Naive thymus-derived CD4-positive, alpha-beta T cell (primary cell): ENCODE results near the gene PPIL6. TPM values are rescaled to one million over a fixed set of nuclear protein-coding genes. Genes with fewer than 3 reads are reported as not detected.
A peak's percentile ranks its signal among the peaks of the same experiment; 100 is the strongest.

ENCODE experiments used
- ATAC-seq: fragments of 150-1000 bp; cut with Tn5 transposase; 2 replicates; pipeline ENCODE4 v1.10.0; 2021; ENCODE audit warnings: mild to moderate bottlenecking, moderate library complexity
- CTCF ChIA-PET: fragments of 350-600 bp; sonication (Branson Sonifier 250); formaldehyde crosslinking; loops from one replicate; lab custom pipeline; 2021; ENCODE audit warnings: antibody characterized with exemption; lab: Charles Lee
- POLR2A ChIA-PET: fragments of 350-600 bp; sonication (Branson Sonifier 250); formaldehyde crosslinking; loops from one replicate; lab custom pipeline; 2021; ENCODE audit warnings: antibody characterized with exemption, inconsistent platforms; lab: Charles Lee
- DNase-seq, 9 donors: peaks; one replicate each; pipeline versions ENCODE4 v3.0.0 to v3.0.0-alpha.2; 2020 to 2022; ENCODE audit warnings: mixed read lengths in 1 of 9
- H3K27ac ChIP-seq: one replicate; pipeline ENCODE4 v1.7.0; 2013; ENCODE audit warnings: mild to moderate bottlenecking, low read depth, low read length, moderate library complexity
- H3K27me3 ChIP-seq, 2 donors: one replicate each; pipeline ENCODE4 v1.7.0; 2013; ENCODE audit warnings: low read length in 2 of 2, mild to moderate bottlenecking in 2 of 2, moderate library complexity in 2 of 2; ENCODE audit not compliant: control insufficient read depth in 2 of 2, insufficient read depth in 2 of 2
- H3K36me3 ChIP-seq, 3 experiments: 1 replicate in 2 of 3; 2 replicates in 1 of 3; pipeline ENCODE4 v1.7.0; 2013; ENCODE audit warnings: low read length in 3 of 3, mild to moderate bottlenecking in 3 of 3, moderate library complexity in 1 of 3; ENCODE audit not compliant: insufficient read depth in 3 of 3, control insufficient read depth in 2 of 3
- H3K4me1 ChIP-seq, 2 donors: one replicate each; pipeline ENCODE4 v1.7.0; 2013; ENCODE audit warnings: low read length in 2 of 2, mild to moderate bottlenecking in 2 of 2, moderate library complexity in 1 of 2; ENCODE audit not compliant: control insufficient read depth in 2 of 2, insufficient read depth in 2 of 2
- H3K4me3 ChIP-seq: 2 replicates; pipeline ENCODE4 v1.7.0; 2013; ENCODE audit warnings: mild to moderate bottlenecking, low read length
- H3K9me3 ChIP-seq, 3 experiments: 1 replicate in 2 of 3; 2 replicates in 1 of 3; pipeline ENCODE4 v1.7.0; 2013; ENCODE audit warnings: low read length in 3 of 3; ENCODE audit not compliant: control insufficient read depth in 2 of 3
- H3K27ac Mint-ChIP-seq, 9 donors: one replicate each; pipeline ENCODE4 v1.8.0; 2020 to 2022; ENCODE audit warnings: mixed read lengths in 9 of 9, mild to moderate bottlenecking in 8 of 9, moderate library complexity in 5 of 9, inconsistent platforms in 2 of 9
- H3K27me3 Mint-ChIP-seq, 5 donors: one replicate each; pipeline ENCODE4 v1.8.0; 2021 to 2022; ENCODE audit warnings: mixed read lengths in 5 of 5, mild to moderate bottlenecking in 1 of 5
- H3K36me3 Mint-ChIP-seq, 5 donors: one replicate each; pipeline ENCODE4 v1.8.0; 2020 to 2022; ENCODE audit warnings: mixed read lengths in 5 of 5, mild to moderate bottlenecking in 3 of 5, inconsistent platforms in 1 of 5
- H3K4me1 Mint-ChIP-seq, 7 donors: one replicate each; pipeline ENCODE4 v1.8.0; 2020 to 2022; ENCODE audit warnings: mixed read lengths in 7 of 7, mild to moderate bottlenecking in 3 of 7, inconsistent platforms in 1 of 7
- H3K4me3 Mint-ChIP-seq, 10 donors: one replicate each; pipeline ENCODE4 v1.8.0; 2020 to 2022; ENCODE audit warnings: mild to moderate bottlenecking in 10 of 10, mixed read lengths in 10 of 10, moderate library complexity in 6 of 10, inconsistent platforms in 2 of 10
- H3K9me3 Mint-ChIP-seq, 11 donors: one replicate each; pipeline ENCODE4 v1.8.0; 2020 to 2022; ENCODE audit warnings: mixed read lengths in 11 of 11, mild to moderate bottlenecking in 4 of 11, inconsistent platforms in 1 of 11, moderate library complexity in 1 of 11
- intact Hi-C, 2 donors: fragments of 100-400 bp; cut with micrococcal nuclease; formaldehyde crosslinking; loops; one replicate each; pipeline ENCODE4 v1.15.1; 2023
- polyA plus RNA-seq, 2 donors: library from polyadenylated mRNA; unstranded; fragments of 300-500 nt; fragmentation: Illumina TruSeq; gene quantifications; one replicate each; pipeline ENCODE4 v1.2.3, GENCODE V29; 2021
- total RNA-seq, 6 experiments: library from RNA in 5 of 6; stranded (reverse) in 5 of 6; gene quantifications; 1 replicate in 5 of 6; 2 replicates in 1 of 6; pipeline ENCODE4 v1.2.3 and lab custom pipeline; 2021 to 2026

PPIL6 gene
- total and polyA plus RNA-seq, 7 experiments from 2014 or later, result 0.13 to 1.9 (median 0.51) TPM; not detected in 1

DNA sequence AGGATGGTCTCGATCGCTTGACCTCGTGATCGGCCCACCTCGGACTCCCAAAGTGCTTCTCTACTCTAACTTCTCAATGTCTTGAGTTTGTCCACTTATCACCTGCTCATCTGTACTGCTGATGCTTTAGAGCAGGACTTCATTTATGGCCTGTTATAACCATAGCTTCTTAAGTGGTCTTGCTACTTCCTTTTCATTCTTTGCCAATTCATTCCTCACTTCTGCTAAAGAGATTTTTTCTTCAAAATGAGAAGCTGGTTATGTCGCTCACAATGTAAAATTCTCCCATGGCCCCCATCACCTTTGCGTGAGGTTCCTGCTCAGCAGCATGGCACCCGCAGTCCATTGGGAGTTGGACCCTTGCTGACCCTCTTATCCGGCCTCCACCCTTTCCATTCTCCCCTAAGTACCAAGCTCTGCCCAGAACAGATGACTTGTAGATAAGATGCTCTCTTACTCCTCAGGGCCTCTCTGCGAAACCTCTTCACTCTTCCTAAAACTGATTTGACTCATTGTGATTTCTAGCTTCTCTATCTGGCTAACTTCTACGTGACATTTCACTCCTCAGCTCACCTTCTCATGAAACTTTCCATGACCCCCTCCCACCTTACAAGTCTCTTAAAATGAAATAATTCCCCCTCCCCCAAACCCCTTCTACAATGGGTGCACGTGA lies 44.2 kb downstream of the PPIL6 start:
- DNase-seq (no peak), ATAC-seq (no peak)
- Histone ChIP-seq H3K9me3 (no peaks in the 10 kb centered on the region), H3K27me3 (no peaks in the 10 kb centered on the region), H3K27ac (no peak overlapping the region), H3K36me3 (no peaks in the 10 kb centered on the region), H3K4me3 (no peak overlapping the region), H3K4me1 (no peaks in the 10 kb centered on the region)
- H3K4me3 Mint-ChIP-seq, result no peak overlapping the region
- peaks cover 0 to 2% (median 0%) of the 10 kb centered on the region in 5 donors for H3K27me3 Mint-ChIP-seq
- H3K27ac Mint-ChIP-seq, result no peak overlapping the region
- intact Hi-C loops, result no loop called here
- CTCF ChIA-PET, result interaction anchor here (1.2 kb wide), 1 partner anchor 208 kb away, joined by 3 read pairs; no protein-coding TSS in a partner anchor
- POLR2A ChIA-PET, result no interaction called here
- H3K36me3 Mint-ChIP-seq, result peaks cover 0 to 2% (median 0%) of the 10 kb centered on the region in 5 donors
- H3K4me1 Mint-ChIP-seq, result peaks cover 0 to 6% (median 4%) of the 10 kb centered on the region in 7 donors
- H3K9me3 Mint-ChIP-seq, result no peaks in the 10 kb centered on the region

DNA sequence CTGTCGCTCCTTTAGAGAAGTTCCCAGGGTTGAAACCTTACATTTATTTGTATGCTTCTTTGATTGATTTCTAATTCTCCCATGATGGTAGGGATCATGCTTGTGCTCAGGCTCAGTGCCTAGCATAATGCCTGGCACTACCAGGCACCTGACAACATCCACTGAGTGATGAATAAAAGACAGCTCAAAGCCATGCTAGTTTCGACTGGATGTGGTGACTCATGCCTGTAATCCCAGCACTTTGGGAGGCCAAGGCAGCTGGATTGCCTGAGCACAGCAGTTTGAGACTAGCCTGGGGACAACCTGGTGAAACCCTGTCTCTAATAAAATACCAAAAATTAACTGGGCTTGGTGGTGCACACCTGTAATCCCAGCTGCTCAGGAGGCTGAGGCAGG lies 46.5 kb downstream of the PPIL6 start:
- H3K4me3 Mint-ChIP-seq, result no peak overlapping the region
- H3K9me3 Mint-ChIP-seq, result no peaks in the 10 kb centered on the region
- no peak overlapping the region for H3K4me3 ChIP-seq
- no peak for ATAC-seq
- ChIA-PET POLR2A (interaction anchor here (0.6 to 1.1 kb wide), 2 partner anchors 12 to 86 kb away, joined by 3 read pairs; no protein-coding TSS in a partner anchor), CTCF (interaction anchor here (0.7 to 0.9 kb wide), 2 partner anchors 9 to 11 kb away, joined by 3 read pairs; no protein-coding TSS in a partner anchor)
- peak overlapping the region in 1 of 9 donors; percentile 14 for H3K27ac Mint-ChIP-seq
- DNase-seq, result no peak
- H3K36me3 ChIP-seq, result no peaks in the 10 kb centered on the region
- peaks cover 0 to 2% (median 0%) of the 10 kb centered on the region in 5 donors for H3K27me3 Mint-ChIP-seq
- H3K4me1 Mint-ChIP-seq, result peaks cover 4 to 14% (median 10%) of the 10 kb centered on the region in 7 donors
- no peaks in the 10 kb centered on the region for H3K9me3 ChIP-seq
- H3K4me1 ChIP-seq, result no peaks in the 10 kb centered on the region
- peaks cover 0 to 2% (median 0%) of the 10 kb centered on the region in 5 donors for H3K36me3 Mint-ChIP-seq
- intact Hi-C loops, result no loop called here
- H3K27ac ChIP-seq, result no peak overlapping the region
- H3K27me3 ChIP-seq, result no peaks in the 10 kb centered on the region

- Histone ChIP-seq H3K9me3 (no peaks in the 10 kb centered on the region), H3K27ac (no peak overlapping the region), H3K36me3 (no peaks in the 10 kb centered on the region), H3K4me3 (no peak overlapping the region), H3K4me1 (no peaks in the 10 kb centered on the region), H3K27me3 (no peaks in the 10 kb centered on the region)
- intact Hi-C loops, result no loop called here
- ATAC-seq (no peak), DNase-seq (no peak)
- peaks cover 4 to 14% (median 10%) of the 10 kb centered on the region in 7 donors for H3K4me1 Mint-ChIP-seq
- H3K27ac Mint-ChIP-seq, result peak overlapping the region in 1 of 9 donors; percentile 14
- H3K9me3 Mint-ChIP-seq, result no peaks in the 10 kb centered on the region
- peaks cover 0 to 2% (median 0%) of the 10 kb centered on the region in 5 donors for H3K36me3 Mint-ChIP-seq
- ChIA-PET CTCF (interaction anchor here (0.7 to 1.0 kb wide), 4 partner anchors 8 to 11 kb away, joined by 3 to 5 read pairs (median 4); partner anchors contain the start of gene CD164), POLR2A (interaction anchor here (0.6 to 0.7 kb wide), 2 partner anchors 47 to 86 kb away, joined by 3 read pairs; partner anchors contain the start of gene SMPD2)
- H3K27me3 Mint-ChIP-seq, result peaks cover 0 to 2% (median 0%) of the 10 kb centered on the region in 5 donors
- H3K4me3 Mint-ChIP-seq, result no peak overlapping the region
Observed at GRCh38 chr6:109393157-109393885, 47.1 kb downstream of the PPIL6 start.

DNA sequence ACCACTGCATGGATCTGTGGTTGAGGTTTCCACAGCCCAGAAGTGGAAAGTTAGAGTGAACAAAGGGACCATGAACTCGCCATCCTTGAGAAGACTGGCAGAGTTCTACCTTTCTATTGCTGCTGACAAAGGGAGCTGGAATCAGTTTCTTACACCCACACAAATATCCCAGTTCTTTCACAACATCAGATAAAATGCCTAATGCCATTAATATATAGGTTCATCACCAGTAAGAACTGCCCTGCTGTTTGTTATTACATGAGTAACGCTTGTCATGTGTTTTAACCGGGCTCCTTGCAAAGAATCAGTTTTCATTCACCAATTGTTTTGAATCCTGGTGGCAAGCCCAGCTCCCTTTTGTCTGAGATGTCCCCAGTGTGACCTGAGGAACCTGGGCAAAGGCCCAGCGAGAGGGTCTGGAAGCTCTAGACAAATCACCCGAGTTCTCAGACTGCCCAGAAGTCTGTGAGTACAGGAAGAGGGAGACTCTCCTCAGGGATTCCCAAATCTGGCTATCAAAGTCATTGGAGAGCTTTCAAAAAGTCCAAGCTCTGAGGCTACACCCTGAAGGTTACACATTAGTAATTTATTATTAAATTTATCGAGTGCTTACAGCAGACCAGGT lies 50.7 kb downstream of the PPIL6 start:
- Mint-ChIP-seq H3K27me3 (peaks cover 0 to 10% (median 0%) of the 10 kb centered on the region in 5 donors), H3K4me3 (no peak overlapping the region), H3K4me1 (peaks cover 10 to 23% (median 18%) of the 10 kb centered on the region in 7 donors), H3K27ac (peak overlapping the region in 1 of 9 donors; percentile 25), H3K36me3 (peaks cover 0 to 5% (median 0%) of the 10 kb centered on the region in 5 donors), H3K9me3 (no peaks in the 10 kb centered on the region)
- ChIA-PET POLR2A (interaction anchor here (1.0 kb wide), 1 partner anchor 65 kb away, joined by 4 read pairs; no protein-coding TSS in a partner anchor), CTCF (interaction anchor here (0.6 kb wide), 1 partner anchor 80 kb away, joined by 3 read pairs; no protein-coding TSS in a partner anchor)
- H3K4me3 ChIP-seq, result no peak overlapping the region
- H3K27ac ChIP-seq, result no peak overlapping the region
- intact Hi-C loops, result no loop called here
- no peaks in the 10 kb centered on the region for H3K27me3 ChIP-seq
- no peak for ATAC-seq
- no peaks in the 10 kb centered on the region for H3K36me3 ChIP-seq
- H3K4me1 ChIP-seq, result no peaks in the 10 kb centered on the region
- no peak for DNase-seq
- H3K9me3 ChIP-seq, result no peaks in the 10 kb centered on the region

- CTCF ChIA-PET, result no interaction called here
- Histone ChIP-seq H3K27ac (no peak overlapping the region), H3K9me3 (no peaks in the 10 kb centered on the region), H3K27me3 (no peaks in the 10 kb centered on the region), H3K4me1 (peaks cover 0 to 5% of the 10 kb centered on the region in 2 donors), H3K36me3 (no peaks in the 10 kb centered on the region), H3K4me3 (no peak overlapping the region)
- DNase-seq (no peak), ATAC-seq (no peak)
- POLR2A ChIA-PET, result interaction anchor here (0.7 kb wide), 1 partner anchor 1479 kb away, joined by 3 read pairs; no protein-coding TSS in a partner anchor
- intact Hi-C loops, result no loop called here
- no peaks in the 10 kb centered on the region for H3K9me3 Mint-ChIP-seq
- peaks cover 0 to 5% (median 0%) of the 10 kb centered on the region in 5 donors for H3K36me3 Mint-ChIP-seq
- H3K4me1 Mint-ChIP-seq, result peaks cover 15 to 37% (median 26%) of the 10 kb centered on the region in 7 donors
- H3K4me3 Mint-ChIP-seq, result no peak overlapping the region
- H3K27me3 Mint-ChIP-seq, result peaks cover 0 to 12% (median 0%) of the 10 kb centered on the region in 5 donors
- H3K27ac Mint-ChIP-seq, result peak overlapping the region in 1 of 9 donors; percentile 48
Observed at GRCh38 chr6:109388265-109388664, 52.2 kb downstream of the PPIL6 start.
